Chondrocyte (in vitro differentiated cells): ENCODE data around the gene CXCR3. TPM values are rescaled to one million over a fixed set of nuclear protein-coding genes. Genes with fewer than 3 reads are reported as not detected.
"Not testable (repeated sequence)": the region's sequence is repeated elsewhere in the genome, so short reads cannot be mapped to it uniquely, and the experiment has no call there.

Source experiments
- DNase-seq: peaks from one replicate; pipeline ENCODE4 v3.0.0; 2021; ENCODE audit warnings: mixed read lengths, low spot score
- H3K27ac Mint-ChIP-seq: one replicate; pipeline ENCODE4 v1.8.0; 2021; ENCODE audit warnings: mild to moderate bottlenecking, moderate library complexity, mixed read lengths; ENCODE audit not compliant: unreplicated experiment
- H3K27me3 Mint-ChIP-seq: 2 replicates; pipeline ENCODE4 v1.8.0; 2021; ENCODE audit warnings: low read depth, mixed read lengths
- H3K36me3 Mint-ChIP-seq: 2 replicates; pipeline ENCODE4 v1.8.0; 2021; ENCODE audit warnings: low read depth, mixed read lengths
- H3K4me1 Mint-ChIP-seq: 2 replicates; pipeline ENCODE4 v1.8.0; 2021; ENCODE audit warnings: low read depth, mild to moderate bottlenecking, mixed read lengths
- H3K4me3 Mint-ChIP-seq: one replicate; pipeline ENCODE4 v1.8.0; 2021; ENCODE audit warnings: mild to moderate bottlenecking, moderate library complexity, mixed read lengths; ENCODE audit not compliant: unreplicated experiment
- H3K9me3 Mint-ChIP-seq: 2 replicates; pipeline ENCODE4 v1.8.0; 2021; ENCODE audit warnings: low read depth, mixed read lengths
- total RNA-seq: library from RNA; stranded (reverse); gene quantifications from 3 replicates; pipeline ENCODE4 v1.2.1, GENCODE V29; 2021
- TF ChIP-seq, protein P1 (sequence below): fragments of 200-600 bp; sonication (generic); IDR thresholded peaks from 2 replicates; pipeline ENCODE4 v1.5.0; 2021; ENCODE audit warnings: antibody characterized with exemption, mild to moderate bottlenecking, moderate library complexity

CXCR3 gene
- total RNA-seq, 1 donor from 2014 or later, result not detected

- TF ChIP-seq, protein P1, sequence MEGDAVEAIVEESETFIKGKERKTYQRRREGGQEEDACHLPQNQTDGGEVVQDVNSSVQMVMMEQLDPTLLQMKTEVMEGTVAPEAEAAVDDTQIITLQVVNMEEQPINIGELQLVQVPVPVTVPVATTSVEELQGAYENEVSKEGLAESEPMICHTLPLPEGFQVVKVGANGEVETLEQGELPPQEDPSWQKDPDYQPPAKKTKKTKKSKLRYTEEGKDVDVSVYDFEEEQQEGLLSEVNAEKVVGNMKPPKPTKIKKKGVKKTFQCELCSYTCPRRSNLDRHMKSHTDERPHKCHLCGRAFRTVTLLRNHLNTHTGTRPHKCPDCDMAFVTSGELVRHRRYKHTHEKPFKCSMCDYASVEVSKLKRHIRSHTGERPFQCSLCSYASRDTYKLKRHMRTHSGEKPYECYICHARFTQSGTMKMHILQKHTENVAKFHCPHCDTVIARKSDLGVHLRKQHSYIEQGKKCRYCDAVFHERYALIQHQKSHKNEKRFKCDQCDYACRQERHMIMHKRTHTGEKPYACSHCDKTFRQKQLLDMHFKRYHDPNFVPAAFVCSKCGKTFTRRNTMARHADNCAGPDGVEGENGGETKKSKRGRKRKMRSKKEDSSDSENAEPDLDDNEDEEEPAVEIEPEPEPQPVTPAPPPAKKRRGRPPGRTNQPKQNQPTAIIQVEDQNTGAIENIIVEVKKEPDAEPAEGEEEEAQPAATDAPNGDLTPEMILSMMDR, result no peak
- Mint-ChIP-seq H3K9me3 (no peaks in the 10 kb centered on the region), H3K27ac (no peak overlapping the region), H3K4me1 (peaks cover 5% of the 10 kb centered on the region), H3K4me3 (no peak overlapping the region), H3K36me3 (peaks cover 15% of the 10 kb centered on the region), H3K27me3 (no peaks in the 10 kb centered on the region)
- no peak for DNase-seq
Observed at GRCh38 chrX:71616672-71617529, 1.4 kb downstream of the CXCR3 start.

- H3K36me3 Mint-ChIP-seq, result peaks cover 24% of the 10 kb centered on the region
- TF ChIP-seq, protein P1, result no peak
- H3K4me1 Mint-ChIP-seq, result no peaks in the 10 kb centered on the region
- no peak overlapping the region for H3K4me3 Mint-ChIP-seq
- no peak overlapping the region for H3K27ac Mint-ChIP-seq
- DNase-seq, result no peak
- H3K27me3 Mint-ChIP-seq, result no peaks in the 10 kb centered on the region
- H3K9me3 Mint-ChIP-seq, result peaks cover 2% of the 10 kb centered on the region
Observed at GRCh38 chrX:71615954-71616353, 2.4 kb downstream of the CXCR3 start.

DNA sequence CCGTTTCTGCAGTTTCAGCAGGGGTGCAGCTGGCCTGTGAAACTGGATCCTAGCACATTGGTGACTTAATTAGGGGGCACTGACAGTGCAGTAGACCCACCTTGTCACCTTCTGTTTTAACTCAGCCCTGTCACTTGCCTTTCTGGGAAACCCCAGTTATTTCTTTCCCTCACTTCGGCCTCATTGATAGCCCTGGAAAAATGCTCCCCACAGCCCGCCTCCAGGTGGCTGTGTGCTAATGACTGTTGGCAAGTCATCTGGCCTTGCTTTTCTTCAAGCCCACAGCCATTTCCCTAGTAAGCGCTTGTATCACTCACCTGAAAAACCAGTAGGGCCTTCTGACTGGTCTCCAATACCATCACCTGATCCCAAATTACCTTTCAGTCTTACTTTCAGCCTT is 3.3 kb downstream of the CXCR3 start:
- Mint-ChIP-seq H3K4me1 (no peaks in the 10 kb centered on the region), H3K27ac (no peak overlapping the region), H3K27me3 (no peaks in the 10 kb centered on the region), H3K36me3 (peaks cover 29% of the 10 kb centered on the region), H3K4me3 (no peak overlapping the region), H3K9me3 (peaks cover 2% of the 10 kb centered on the region)
- DNase-seq, result no peak
- TF ChIP-seq, protein P1, result no peak

GRCh38 chrX:71612256-71612655 is 6.1 kb downstream of the CXCR3 start:
- Mint-ChIP-seq H3K36me3 (peaks cover 46% of the 10 kb centered on the region), H3K4me3 (no peak overlapping the region), H3K9me3 (peaks cover 13% of the 10 kb centered on the region), H3K4me1 (no peaks in the 10 kb centered on the region), H3K27ac (no peak overlapping the region), H3K27me3 (no peaks in the 10 kb centered on the region)
- no peak for DNase-seq
- TF ChIP-seq, protein P1, result no peak

DNA sequence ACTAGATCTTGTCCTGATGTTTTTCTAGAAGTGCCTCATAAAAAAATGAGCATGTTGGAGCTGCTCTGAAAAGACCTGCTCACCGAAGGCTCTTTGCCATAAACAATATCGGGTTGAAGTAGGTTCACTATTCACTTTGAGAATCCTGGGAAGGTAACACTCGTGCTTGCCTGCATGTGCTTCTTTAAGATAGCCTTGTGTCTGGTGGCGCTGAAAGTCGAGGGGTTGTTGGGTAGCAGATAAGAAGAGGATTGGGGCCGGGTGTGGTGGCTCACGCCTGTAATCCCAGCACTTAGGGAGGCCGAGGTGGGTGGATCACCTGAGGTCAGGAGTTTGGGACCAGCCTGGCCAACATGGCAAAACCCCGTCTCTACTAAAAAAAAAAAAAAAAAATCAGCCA is 6.6 kb downstream of the CXCR3 start:
- H3K4me1 Mint-ChIP-seq, result not testable (repeated sequence)

More for the DNA sequence above, 6.6 kb downstream of the CXCR3 start:
- peaks cover 46% of the 10 kb centered on the region for H3K36me3 Mint-ChIP-seq
- H3K27ac Mint-ChIP-seq, DNase-seq, H3K4me3 Mint-ChIP-seq, H3K27me3 Mint-ChIP-seq: not testable (repeated sequence)
- peaks cover 13% of the 10 kb centered on the region for H3K9me3 Mint-ChIP-seq
